Stimulated activated CD4-positive, alpha-beta T cell treated with anti-CD3 and anti-CD28 coated beads, TNF-alpha, amount 100 ng/mL, for 4 hours (primary cell): ENCODE measurements around the gene NUCB1.
"Not testable (repeated sequence)": the region's sequence is repeated elsewhere in the genome, so short reads cannot be mapped to it uniquely, and the experiment has no call there.

Experiments
- DNase-seq, 3 experiments: peaks; one replicate each; pipeline ENCODE4 v3.0.0-alpha.2; 2020; ENCODE audit warnings: low read depth in 3 of 3

NUCB1 gene

GRCh38 chr19:48905664-48906063 is 5.6 kb downstream of the NUCB1 start:
- DNase-seq, result no peak

- no peak for DNase-seq
Measured at GRCh38 chr19:48906324-48906723, 6.2 kb downstream of the NUCB1 start.

GRCh38 chr19:48907671-48908070 is 7.6 kb downstream of the NUCB1 start:
- DNase-seq, result no peak

- DNase-seq, result not testable (repeated sequence)
Measured at GRCh38 chr19:48909424-48910077, 9.4 kb downstream of the NUCB1 start.

- no peak for DNase-seq
Measured at GRCh38 chr19:48910803-48911202, 10.7 kb downstream of the NUCB1 start.

- DNase-seq, result no peak
Measured at GRCh38 chr19:48913114-48913889, 13.2 kb downstream of the NUCB1 start.

GRCh38 chr19:48914181-48914580 is 14.1 kb downstream of the NUCB1 start:
- no peak for DNase-seq

- no peak for DNase-seq
Measured at GRCh38 chr19:48915757-48916156, 15.6 kb downstream of the NUCB1 start.

- DNase-seq, result no peak
Measured at GRCh38 chr19:48918071-48918470, 18.0 kb downstream of the NUCB1 start.

- DNase-seq, result no peak
Measured at GRCh38 chr19:48918801-48919247, 18.7 kb downstream of the NUCB1 start.

GRCh38 chr19:48919271-48919670 is 19.2 kb downstream of the NUCB1 start:
- DNase-seq, result not testable (repeated sequence)

GRCh38 chr19:48920949-48921348 is 20.8 kb downstream of the NUCB1 start:
- no peak for DNase-seq

GRCh38 chr19:48921721-48922500 is 21.8 kb downstream of the NUCB1 start:
- no peak for DNase-seq

- no peak for DNase-seq
Measured at GRCh38 chr19:48922548-48923490, 22.7 kb downstream of the NUCB1 start.

GRCh38 chr19:48925240-48925843 is 25.2 kb downstream of the NUCB1 start:
- DNase-seq, result no peak

GRCh38 chr19:48925890-48926289 is 25.8 kb downstream of the NUCB1 start:
- not testable (repeated sequence) for DNase-seq

GRCh38 chr19:48926909-48927308 is 26.8 kb downstream of the NUCB1 start:
- no peak for DNase-seq

GRCh38 chr19:48927692-48928091 is 27.6 kb downstream of the NUCB1 start:
- not testable (repeated sequence) for DNase-seq

- no peak for DNase-seq
Measured at GRCh38 chr19:48928164-48929025, 28.3 kb downstream of the NUCB1 start.

- peak; percentile 50 to 72 (median 66) for DNase-seq
Measured at GRCh38 chr19:48933382-48933932, 33.3 kb downstream of the NUCB1 start, which contains the start of gene DHDH. DHDH (plus strand) TSS chr19:48933699; CDS start chr19:48933722, 23 bp downstream.
